ENCODE measurements around the gene SLC9A4.

The SLC9A4 gene

GRCh38 chr2:102473020-102473419 lies at the start of gene SLC9A4:
TSS of gene SLC9A4 (plus strand) at chr2:102473226. CDS start at chr2:102473760, 534 bp downstream.
- no peaks in the 10 kb centered on the region for H4K20me1 ChIP-seq (ENCODE audit: control insufficient read depth, insufficient read depth, low read depth, low read length)
- no peaks in the 10 kb centered on the region for H3K4me1 ChIP-seq (ENCODE audit: control insufficient read depth, low read length)
- H3K79me2 ChIP-seq (ENCODE audit: control insufficient read depth, low read length), result no peaks in the 10 kb centered on the region
- no peak within 1 kb of the TSS for H3K4me3 ChIP-seq (ENCODE audit: low read length)
- TF ChIP-seq CTCF (IDR thresholded peaks at IDR 0.05; ENCODE audit: low read depth, low read length, poor library complexity, severe bottlenecking) (peak; percentile 93), EZH2phosphoT487 (IDR thresholded peaks at IDR 0.05; ENCODE audit: borderline replicate concordance, low read length) (no peak)
- H3K9me2 ChIP-seq (replicated peaks; ENCODE audit: control insufficient read depth, low read length), result no peaks in the 10 kb centered on the region
- H3K27ac ChIP-seq (ENCODE audit: low read depth, low read length), result no peak within 1 kb of the TSS
- H3K36me3 ChIP-seq (ENCODE audit: control insufficient read depth, low read length), result no peaks in the 10 kb centered on the region
- no peaks in the 10 kb centered on the region for H3K27me3 ChIP-seq (ENCODE audit: control insufficient read depth, low read length)
- no peak within 1 kb of the TSS for H3K4me2 ChIP-seq (ENCODE audit: low read length)
- no peaks in the 10 kb centered on the region for H3F3A ChIP-seq (ENCODE audit: control insufficient read depth, insufficient read depth)
- H3K9me3 ChIP-seq (ENCODE audit: control insufficient read depth, insufficient read depth, low read length), result no peaks in the 10 kb centered on the region

- Histone ChIP-seq H3K4me2 (ENCODE audit: low read length) (no peak overlapping the region), H3K27me3 (ENCODE audit: control insufficient read depth, low read length) (no peaks in the 10 kb centered on the region; the same call in 1 of the 2 replicates), H3K79me2 (ENCODE audit: control insufficient read depth, low read length) (no peaks in the 10 kb centered on the region), H3F3A (ENCODE audit: control insufficient read depth, insufficient read depth) (no peaks in the 10 kb centered on the region), H3K27ac (ENCODE audit: low read depth, low read length) (no peak overlapping the region), H3K4me3 (ENCODE audit: low read length) (no peak overlapping the region), H3K9me3 (ENCODE audit: control insufficient read depth, insufficient read depth, low read length) (no peaks in the 10 kb centered on the region), H4K20me1 (ENCODE audit: control insufficient read depth, insufficient read depth, low read depth, low read length) (no peaks in the 10 kb centered on the region), H3K36me3 (ENCODE audit: control insufficient read depth, low read length) (no peaks in the 10 kb centered on the region), H3K9me2 (replicated peaks; ENCODE audit: control insufficient read depth, low read length) (no peaks in the 10 kb centered on the region), H3K4me1 (ENCODE audit: control insufficient read depth, low read length) (peaks cover 4% of the 10 kb centered on the region; the same call in 1 of the 2 replicates)
- TF ChIP-seq CTCF (IDR thresholded peaks at IDR 0.05; ENCODE audit: low read depth, low read length, poor library complexity, severe bottlenecking), result no peak
- no peak for TF ChIP-seq EZH2phosphoT487 (IDR thresholded peaks at IDR 0.05; ENCODE audit: borderline replicate concordance, low read length)
Measured at GRCh38 chr2:102423368-102423767, 49.7 kb upstream of the SLC9A4 start.

GRCh38 chr2:102424754-102425153 lies 48.3 kb upstream of the SLC9A4 start:
- no peaks in the 10 kb centered on the region for H4K20me1 ChIP-seq (ENCODE audit: control insufficient read depth, insufficient read depth, low read depth, low read length)
- H3K36me3 ChIP-seq (ENCODE audit: control insufficient read depth, low read length), result no peaks in the 10 kb centered on the region
- H3F3A ChIP-seq (ENCODE audit: control insufficient read depth, insufficient read depth), result no peaks in the 10 kb centered on the region
- no peaks in the 10 kb centered on the region for H3K9me3 ChIP-seq (ENCODE audit: control insufficient read depth, insufficient read depth, low read length)
- H3K9me2 ChIP-seq (replicated peaks; ENCODE audit: control insufficient read depth, low read length), result no peaks in the 10 kb centered on the region
- H3K27me3 ChIP-seq (ENCODE audit: control insufficient read depth, low read length), result no peaks in the 10 kb centered on the region; the same call in none of the 2 replicates
- H3K4me3 ChIP-seq (ENCODE audit: low read length), result no peak overlapping the region
- H3K79me2 ChIP-seq (ENCODE audit: control insufficient read depth, low read length), result no peaks in the 10 kb centered on the region
- no peak overlapping the region for H3K4me2 ChIP-seq (ENCODE audit: low read length)
- no peak for TF ChIP-seq EZH2phosphoT487 (IDR thresholded peaks at IDR 0.05; ENCODE audit: borderline replicate concordance, low read length)
- TF ChIP-seq CTCF (IDR thresholded peaks at IDR 0.05; ENCODE audit: low read depth, low read length, poor library complexity, severe bottlenecking), result no peak
- no peak overlapping the region for H3K27ac ChIP-seq (ENCODE audit: low read depth, low read length)
- no peaks in the 10 kb centered on the region for H3K4me1 ChIP-seq (ENCODE audit: control insufficient read depth, low read length)
